Measurements from ENCODE around the gene ATP6V1G2. TPM values are rescaled to one million over a fixed set of nuclear protein-coding genes. Genes with fewer than 3 reads are reported as not detected.

The ATP6V1G2 gene
- total RNA-seq, 1 experiment from 2014 or later: 1.2 TPM

GRCh38 chr6:31569861-31570536 is 23.6 kb upstream of the ATP6V1G2 start:
- TF ChIP-seq CTCF (IDR thresholded peaks at IDR 0.05; ENCODE audit: unreplicated experiment): no peak
- intact Hi-C loops (cut with micrococcal nuclease): no loop called here
- POLR2A ChIA-PET: interaction anchor here (0.6 to 1.0 kb wide), 3 partner anchors 8 to 29 kb away, joined by 3 read pairs; partner anchors contain the start of gene DDX39B
- no TSS peak for BruUV-seq (replicated peaks)
- Mint-ChIP-seq H3K27me3 (ENCODE audit: insufficient read depth, unreplicated experiment) (peaks cover 38% of the 10 kb centered on the region), H3K9me3 (ENCODE audit: unreplicated experiment) (no peaks in the 10 kb centered on the region), H3K4me1 (ENCODE audit: insufficient read depth, unreplicated experiment) (peaks cover 6% of the 10 kb centered on the region), H3K27ac (ENCODE audit: low read depth, unreplicated experiment) (no peak overlapping the region), H3K4me3 (ENCODE audit: unreplicated experiment) (no peak overlapping the region), H3K36me3 (ENCODE audit: insufficient read depth, unreplicated experiment) (no peaks in the 10 kb centered on the region)
- no peak for DNase-seq (ENCODE audit: unreplicated experiment)
- CTCF ChIA-PET: interaction anchor here (0.5 to 2.4 kb wide), 4 partner anchors 11 to 204 kb away, joined by 3 to 13 read pairs (median 6); no protein-coding TSS in a partner anchor

GRCh38 chr6:31568537-31568961 is 22.1 kb upstream of the ATP6V1G2 start:
- intact Hi-C loops (cut with micrococcal nuclease): no loop called here
- CTCF ChIA-PET: interaction anchor here (0.6 kb wide), 1 partner anchor 371 kb away, joined by 3 read pairs; no protein-coding TSS in a partner anchor
- Mint-ChIP-seq H3K27me3 (ENCODE audit: insufficient read depth, unreplicated experiment) (peaks cover 26% of the 10 kb centered on the region), H3K9me3 (ENCODE audit: unreplicated experiment) (no peaks in the 10 kb centered on the region), H3K36me3 (ENCODE audit: insufficient read depth, unreplicated experiment) (no peaks in the 10 kb centered on the region), H3K4me1 (ENCODE audit: insufficient read depth, unreplicated experiment) (peaks cover 6% of the 10 kb centered on the region), H3K27ac (ENCODE audit: low read depth, unreplicated experiment) (no peak overlapping the region), H3K4me3 (ENCODE audit: unreplicated experiment) (no peak overlapping the region)
- DNase-seq (ENCODE audit: unreplicated experiment): no peak
- TF ChIP-seq CTCF (IDR thresholded peaks at IDR 0.05; ENCODE audit: unreplicated experiment): no peak
- POLR2A ChIA-PET: no interaction called here
- BruUV-seq (replicated peaks): no TSS peak

- Mint-ChIP-seq H3K27ac (ENCODE audit: low read depth, unreplicated experiment) (no peak overlapping the region), H3K9me3 (ENCODE audit: unreplicated experiment) (no peaks in the 10 kb centered on the region), H3K36me3 (ENCODE audit: insufficient read depth, unreplicated experiment) (no peaks in the 10 kb centered on the region), H3K4me3 (ENCODE audit: unreplicated experiment) (no peak overlapping the region), H3K4me1 (ENCODE audit: insufficient read depth, unreplicated experiment) (peaks cover 6% of the 10 kb centered on the region), H3K27me3 (ENCODE audit: insufficient read depth, unreplicated experiment) (peaks cover 18% of the 10 kb centered on the region)
- intact Hi-C loops (cut with micrococcal nuclease): no loop called here
- TF ChIP-seq CTCF (IDR thresholded peaks at IDR 0.05; ENCODE audit: unreplicated experiment): no peak
- POLR2A ChIA-PET: no interaction called here
- BruUV-seq (replicated peaks): no TSS peak
- CTCF ChIA-PET: interaction anchor here (0.5 to 0.7 kb wide), 3 partner anchors 282 to 372 kb away, joined by 3 read pairs; no protein-coding TSS in a partner anchor
- DNase-seq (ENCODE audit: unreplicated experiment): no peak
Measured at GRCh38 chr6:31567531-31568370, 21.3 kb upstream of the ATP6V1G2 start.

DNA sequence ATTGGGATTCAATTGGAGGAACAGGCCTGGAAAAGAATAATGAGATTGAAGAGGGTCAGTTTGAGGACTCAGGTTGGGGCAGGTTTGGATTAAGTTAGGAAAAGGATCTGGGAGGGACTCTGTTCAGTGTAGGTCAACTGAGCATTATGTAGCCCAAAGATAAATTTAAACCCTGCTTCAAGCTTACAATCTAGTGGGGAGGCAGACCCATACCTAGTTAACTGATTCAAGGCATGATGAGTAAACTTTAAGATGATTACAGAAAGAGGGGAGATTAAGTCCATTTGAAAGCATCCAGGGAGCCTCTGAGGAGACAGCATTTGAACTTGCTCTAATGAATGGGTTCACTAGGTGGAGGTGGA is 14.3 kb upstream of the ATP6V1G2 start:
- ChIA-PET POLR2A (interaction anchor here (1.0 to 1.2 kb wide), 4 partner anchors 10 to 35 kb away, joined by 3 to 4 read pairs (median 3); no protein-coding TSS in a partner anchor), CTCF (interaction anchor here (1.0 kb wide), 1 partner anchor 38 kb away, joined by 3 read pairs; no protein-coding TSS in a partner anchor)
- TF ChIP-seq CTCF (IDR thresholded peaks at IDR 0.05; ENCODE audit: unreplicated experiment): no peak
- Mint-ChIP-seq H3K27me3 (ENCODE audit: insufficient read depth, unreplicated experiment) (no peaks in the 10 kb centered on the region), H3K9me3 (ENCODE audit: unreplicated experiment) (no peaks in the 10 kb centered on the region), H3K4me1 (ENCODE audit: insufficient read depth, unreplicated experiment) (peaks cover 20% of the 10 kb centered on the region), H3K36me3 (ENCODE audit: insufficient read depth, unreplicated experiment) (peaks cover 39% of the 10 kb centered on the region), H3K27ac (ENCODE audit: low read depth, unreplicated experiment) (no peak overlapping the region), H3K4me3 (ENCODE audit: unreplicated experiment) (no peak overlapping the region)
- DNase-seq (ENCODE audit: unreplicated experiment): no peak
- no TSS peak for BruUV-seq (replicated peaks)
- intact Hi-C loops (cut with micrococcal nuclease): no loop called here

Data from MCF 10A (cell line).